GM18511 (cell line): ENCODE data around the gene ABAT.

Experiments used
- ATAC-seq: cut with Tn5 transposase; IDR thresholded peaks from one replicate; pipeline ENCODE4 v1.9.1; 2021; ENCODE audit warnings: mild to moderate bottlenecking, moderate library complexity; ENCODE audit not compliant: unreplicated experiment

ABAT gene

GRCh38 chr16:8714807-8715206 lies 40.4 kb downstream of the ABAT start:
- ATAC-seq = no peak

GRCh38 chr16:8716052-8716451 lies 41.6 kb downstream of the ABAT start:
- no peak for ATAC-seq

- no peak for ATAC-seq
Measured at GRCh38 chr16:8716592-8716991, 42.2 kb downstream of the ABAT start.

- ATAC-seq = no peak
Measured at GRCh38 chr16:8717469-8717868, 43.1 kb downstream of the ABAT start.

- ATAC-seq = no peak
Measured at GRCh38 chr16:8717892-8718415, 43.5 kb downstream of the ABAT start.

- ATAC-seq = no peak
Measured at GRCh38 chr16:8718851-8719680, 44.6 kb downstream of the ABAT start.

GRCh38 chr16:8720080-8720966 lies 45.9 kb downstream of the ABAT start:
- ATAC-seq = no peak

- ATAC-seq = no peak
Measured at GRCh38 chr16:8720967-8721308, 46.5 kb downstream of the ABAT start.

- no peak for ATAC-seq
Measured at GRCh38 chr16:8721336-8722024, 47.1 kb downstream of the ABAT start.

GRCh38 chr16:8722025-8722348 lies 47.6 kb downstream of the ABAT start:
- ATAC-seq = no peak

GRCh38 chr16:8725513-8726178 lies 51.2 kb downstream of the ABAT start:
- no peak for ATAC-seq

- ATAC-seq = no peak
Measured at GRCh38 chr16:8727131-8727806, 52.9 kb downstream of the ABAT start.

- ATAC-seq = no peak
Measured at GRCh38 chr16:8727857-8728618, 53.6 kb downstream of the ABAT start.

- peak; percentile 54 for ATAC-seq
Measured at GRCh38 chr16:8729779-8730334, 55.4 kb downstream of the ABAT start.

- ATAC-seq = no peak
Measured at GRCh38 chr16:8730335-8730915, 56.0 kb downstream of the ABAT start.

- ATAC-seq = no peak
Measured at GRCh38 chr16:8733849-8734540, 59.6 kb downstream of the ABAT start.

- ATAC-seq = no peak
Measured at GRCh38 chr16:8735574-8735973, 61.2 kb downstream of the ABAT start.

- ATAC-seq = no peak
Measured at GRCh38 chr16:8736123-8736668, 61.8 kb downstream of the ABAT start.
